Activated CD4-positive, alpha-beta memory T cell treated with anti-CD3 and anti-CD28 coated beads, Interleukin-2, amount 10 ng/mL, durations not matched to agents 7 days and 5 days (primary cell): ENCODE measurements around the gene VSIG1. TPM values are rescaled to one million over a fixed set of nuclear protein-coding genes. Genes with fewer than 3 reads are reported as not detected.

Experiments used
- CTCF ChIA-PET: fragments of 350-600 bp; sonication (Branson Sonifier 250); formaldehyde crosslinking; loops from one replicate; lab custom pipeline; 2021; ENCODE audit warnings: antibody characterized with exemption, inconsistent platforms; lab: Charles Lee
- POLR2A ChIA-PET: fragments of 350-600 bp; sonication (Branson Sonifier 250); formaldehyde crosslinking; loops from one replicate; lab custom pipeline; 2021; ENCODE audit warnings: antibody characterized with exemption; lab: Charles Lee
- DNase-seq: peaks from one replicate; pipeline ENCODE4 v3.0.0-alpha.2; 2020
- H3K27ac Mint-ChIP-seq: one replicate; pipeline ENCODE4 v1.8.0; 2021; ENCODE audit warnings: mild to moderate bottlenecking, mixed read lengths
- H3K27me3 Mint-ChIP-seq: one replicate; pipeline ENCODE4 v1.8.0; 2021; ENCODE audit warnings: mixed read lengths
- H3K36me3 Mint-ChIP-seq: one replicate; pipeline ENCODE4 v1.8.0; 2021; ENCODE audit warnings: low read depth, mixed read lengths
- H3K4me1 Mint-ChIP-seq: one replicate; pipeline ENCODE4 v1.8.0; 2021; ENCODE audit warnings: mixed read lengths
- H3K4me3 Mint-ChIP-seq: one replicate; pipeline ENCODE4 v1.8.0; 2021; ENCODE audit warnings: mild to moderate bottlenecking, mixed read lengths
- H3K9me3 Mint-ChIP-seq: one replicate; pipeline ENCODE4 v1.8.0; 2021; ENCODE audit warnings: mixed read lengths
- total RNA-seq, 2 experiments: library from RNA; stranded (reverse); gene quantifications; one replicate each; pipeline ENCODE4 v1.2.3, GENCODE V29; 2021

VSIG1 gene
- 1 to 10 TPM; 5.0 to 6.8 TPM for total RNA-seq

DNA sequence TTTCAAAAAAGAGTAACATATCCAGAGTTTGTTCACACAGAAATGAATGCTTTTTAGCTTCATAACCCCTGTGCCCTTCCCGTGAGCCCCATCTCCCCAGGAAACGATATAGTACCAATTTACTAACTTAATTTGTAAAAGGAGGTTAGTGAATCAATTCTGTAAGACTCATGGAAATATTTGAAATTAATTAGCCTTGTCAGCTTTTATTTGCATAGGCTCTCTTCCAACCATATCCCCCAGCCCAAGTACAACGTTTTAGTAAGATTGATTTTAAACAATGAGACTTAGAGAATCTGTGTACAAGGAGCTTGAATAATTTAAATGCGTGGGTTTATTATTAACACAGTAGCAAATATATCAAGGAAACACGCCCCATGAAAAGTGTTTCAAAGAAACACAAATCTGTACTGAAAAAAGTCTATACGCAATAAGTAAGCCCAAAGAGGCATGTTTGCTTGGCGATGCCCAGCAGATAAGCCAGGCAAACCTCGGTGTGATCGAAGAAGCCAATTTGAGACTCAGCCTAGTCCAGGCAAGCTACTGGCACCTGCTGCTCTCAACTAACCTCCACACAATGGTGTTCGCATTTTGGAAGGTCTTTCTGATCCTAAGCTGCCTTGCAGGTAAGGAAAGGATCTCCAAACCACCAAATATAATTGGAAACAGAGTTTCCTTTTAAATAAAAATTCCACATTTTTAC, at the start of gene VSIG1:
Gene VSIG1, plus strand, starts transcription at position 512 of the 703 bp plus-strand sequence. Its CDS starts 66 bp downstream, at position 578.
- Mint-ChIP-seq H3K9me3 (no peaks in the 10 kb centered on the region), H3K36me3 (no peaks in the 10 kb centered on the region), H3K27ac (no peak within 1 kb of the TSS), H3K4me1 (no peaks in the 10 kb centered on the region), H3K4me3 (no peak within 1 kb of the TSS), H3K27me3 (no peaks in the 10 kb centered on the region)
- DNase-seq: no peak
- ChIA-PET POLR2A (no interaction called here), CTCF (interaction anchor here (0.9 kb wide), 1 partner anchor 43 kb away, joined by 3 read pairs; no protein-coding TSS in a partner anchor)

DNA sequence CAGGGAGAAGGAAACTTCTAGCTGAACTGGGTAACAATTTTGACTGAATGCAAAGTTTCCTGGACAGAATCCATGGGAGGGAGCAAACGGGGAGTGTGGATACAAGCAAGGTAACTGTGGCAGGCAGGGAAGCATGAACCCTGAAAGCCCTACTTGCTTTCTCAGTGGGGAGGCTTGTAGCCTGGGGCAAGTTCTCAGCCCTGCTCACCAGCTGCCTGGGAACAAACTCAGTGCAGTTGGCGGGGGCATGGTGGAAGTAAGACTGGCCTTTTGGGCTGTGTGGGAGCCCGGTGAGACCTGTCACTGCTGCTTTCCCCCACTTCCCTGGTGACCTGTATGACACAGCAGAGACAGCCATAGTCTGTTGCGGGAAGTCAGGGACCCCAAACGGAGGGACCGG, 48.7 kb upstream of the VSIG1 start:
- POLR2A ChIA-PET: no interaction called here
- no peak overlapping the region for H3K4me3 Mint-ChIP-seq

DNA sequence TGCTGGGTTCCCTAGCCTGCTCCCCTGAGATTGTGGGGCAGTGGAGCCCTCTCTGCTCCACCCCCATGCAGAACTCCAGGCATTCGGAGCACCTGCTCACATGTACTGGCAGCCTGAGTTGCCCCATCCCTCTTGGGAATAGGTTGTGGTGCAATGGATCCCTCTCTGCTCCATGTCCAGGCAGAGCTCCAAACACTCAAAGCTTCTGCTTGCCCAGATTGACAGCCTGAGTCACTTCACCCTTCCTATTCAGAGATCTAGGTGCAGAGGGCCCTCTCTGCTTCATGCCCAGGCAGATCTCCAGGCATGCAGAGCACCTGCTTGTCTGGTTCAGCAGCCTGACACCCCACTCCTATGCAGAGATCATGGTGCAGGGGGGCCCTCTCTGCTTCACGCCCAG, 44.1 kb upstream of the VSIG1 start:
- no peaks in the 10 kb centered on the region for H3K4me1 Mint-ChIP-seq
- H3K9me3 Mint-ChIP-seq: no peaks in the 10 kb centered on the region
- CTCF ChIA-PET: no interaction called here
- no peak for DNase-seq
- no peaks in the 10 kb centered on the region for H3K36me3 Mint-ChIP-seq
- peaks cover 4% of the 10 kb centered on the region for H3K27me3 Mint-ChIP-seq
- H3K4me3 Mint-ChIP-seq: no peak overlapping the region
- POLR2A ChIA-PET: no interaction called here
- H3K27ac Mint-ChIP-seq: no peak overlapping the region

More for the DNA sequence above, 48.7 kb upstream of the VSIG1 start:
- Mint-ChIP-seq H3K27me3 (no peaks in the 10 kb centered on the region), H3K4me1 (no peaks in the 10 kb centered on the region), H3K36me3 (no peaks in the 10 kb centered on the region), H3K27ac (no peak overlapping the region), H3K9me3 (no peaks in the 10 kb centered on the region)
- CTCF ChIA-PET: no interaction called here
- no peak for DNase-seq

DNA sequence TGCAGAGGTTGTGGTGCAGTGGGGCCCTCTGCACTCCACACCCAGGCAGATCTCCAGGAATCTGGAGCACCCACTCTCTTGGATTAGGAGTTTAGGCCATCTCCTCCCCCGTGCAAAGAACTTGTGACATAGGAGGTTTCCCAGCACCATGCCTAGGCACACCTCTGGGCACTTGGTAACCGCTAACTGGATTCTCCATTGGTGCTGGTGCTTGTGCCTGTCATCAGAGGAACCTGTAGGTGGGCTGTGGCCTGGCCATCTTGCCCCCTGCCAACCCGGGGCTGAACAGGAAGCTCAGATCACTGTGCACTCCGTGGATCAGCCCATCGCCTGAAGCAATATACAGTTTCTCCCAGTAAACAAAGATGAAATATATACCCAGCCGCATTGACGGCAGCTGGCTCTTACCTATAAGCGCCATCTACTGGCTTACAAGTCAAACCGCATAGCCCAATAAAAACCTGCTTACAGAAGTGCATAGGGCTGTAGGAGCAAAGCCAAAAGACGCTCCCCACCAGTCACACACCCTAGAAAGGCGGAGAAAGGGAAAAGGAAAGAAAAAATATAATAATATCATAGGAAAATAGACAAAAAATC, 43.5 kb upstream of the VSIG1 start:
- Mint-ChIP-seq H3K9me3 (no peaks in the 10 kb centered on the region), H3K4me3 (no peak overlapping the region), H3K36me3 (no peaks in the 10 kb centered on the region), H3K27me3 (peaks cover 4% of the 10 kb centered on the region), H3K4me1 (no peaks in the 10 kb centered on the region), H3K27ac (no peak overlapping the region)
- CTCF ChIA-PET: interaction anchor here (0.9 kb wide), 1 partner anchor 44 kb away, joined by 3 read pairs; the partner anchor contains the start of gene VSIG1
- POLR2A ChIA-PET: no interaction called here
- DNase-seq: no peak

DNA sequence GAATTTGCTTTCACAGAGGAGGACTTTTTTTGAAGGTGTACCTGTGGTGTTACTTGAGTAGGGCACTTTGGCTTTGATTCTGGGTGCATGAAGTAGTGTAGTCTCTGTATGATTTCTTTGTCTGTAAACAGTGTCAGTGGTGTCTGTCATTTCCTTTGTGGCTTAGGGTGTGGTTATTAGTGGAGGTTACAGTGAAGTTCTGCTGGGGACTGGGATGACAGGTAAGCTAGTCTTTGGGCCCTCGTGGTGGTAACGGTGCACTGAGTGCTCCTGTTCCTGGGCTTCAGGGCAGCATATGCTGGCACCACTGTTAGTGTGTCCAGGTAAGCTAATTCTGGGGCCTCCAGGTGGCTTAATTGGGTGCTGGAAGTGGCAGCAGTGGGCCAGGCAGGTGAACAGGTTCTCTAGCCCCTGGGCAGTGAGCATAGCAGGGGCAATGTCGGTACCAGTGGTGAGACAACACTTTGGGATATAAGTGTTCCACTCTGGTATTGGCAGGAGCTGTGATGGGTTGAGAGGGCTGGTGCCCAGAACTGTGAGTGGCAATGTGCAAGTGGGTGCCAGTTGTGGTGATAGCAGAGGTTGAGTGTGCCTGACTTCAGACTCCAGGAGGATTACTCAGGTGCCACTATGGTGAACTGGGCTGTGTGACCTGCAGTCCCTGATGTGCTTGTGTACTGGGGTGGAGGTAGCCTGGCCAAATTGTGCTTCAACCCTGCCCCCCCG, 26.0 kb upstream of the VSIG1 start:
- H3K27ac Mint-ChIP-seq: peak overlapping the region; percentile 71
- ChIA-PET CTCF (no interaction called here), POLR2A (interaction anchor here (1.6 kb wide), 1 partner anchor 73 kb away, joined by 7 read pairs; the partner anchor contains the start of genes ATG4A and PSMD10)
- H3K27me3 Mint-ChIP-seq: peaks cover 2% of the 10 kb centered on the region
- H3K4me3 Mint-ChIP-seq: peak overlapping the region; percentile 48
- peaks cover 2% of the 10 kb centered on the region for H3K9me3 Mint-ChIP-seq
- peaks cover 48% of the 10 kb centered on the region for H3K4me1 Mint-ChIP-seq
- peak; percentile 50 for DNase-seq
- H3K36me3 Mint-ChIP-seq: peaks cover 3% of the 10 kb centered on the region

DNA sequence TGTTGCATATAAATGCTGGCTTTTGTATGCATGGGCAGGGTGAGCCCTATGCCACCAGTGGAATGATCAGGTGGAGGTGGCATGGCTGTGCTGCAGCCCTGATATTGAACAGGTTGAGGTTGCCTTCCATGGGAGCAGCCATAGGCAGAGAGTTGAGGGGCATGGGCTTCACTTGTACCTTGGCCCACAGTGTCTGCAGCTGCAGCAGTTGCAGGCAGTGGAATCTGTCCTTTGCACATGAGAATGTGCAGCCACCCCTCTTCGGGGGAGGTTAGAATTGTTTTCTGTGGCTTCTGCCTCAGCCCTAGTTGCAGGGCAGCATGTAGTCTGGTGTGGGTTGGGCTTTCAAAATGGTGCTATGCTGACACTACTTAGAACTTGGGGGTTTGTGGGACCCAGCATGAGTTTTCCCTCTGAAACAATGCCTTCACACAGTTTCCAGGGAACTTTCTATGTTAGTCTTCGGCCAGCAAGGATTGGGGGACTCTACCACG, 25.4 kb upstream of the VSIG1 start:
- ChIA-PET CTCF (interaction anchor here (1.2 to 1.3 kb wide), 2 partner anchors 120 to 365 kb away, joined by 3 read pairs; no protein-coding TSS in a partner anchor), POLR2A (interaction anchor here (1.6 kb wide), 1 partner anchor 72 kb away, joined by 7 read pairs; the partner anchor contains the start of genes ATG4A and PSMD10)
- Mint-ChIP-seq H3K36me3 (peaks cover 3% of the 10 kb centered on the region), H3K4me3 (peak overlapping the region; percentile 48), H3K9me3 (no peaks in the 10 kb centered on the region), H3K27me3 (no peaks in the 10 kb centered on the region), H3K27ac (peak overlapping the region; percentile 71), H3K4me1 (peaks cover 50% of the 10 kb centered on the region)
- no peak for DNase-seq

DNA sequence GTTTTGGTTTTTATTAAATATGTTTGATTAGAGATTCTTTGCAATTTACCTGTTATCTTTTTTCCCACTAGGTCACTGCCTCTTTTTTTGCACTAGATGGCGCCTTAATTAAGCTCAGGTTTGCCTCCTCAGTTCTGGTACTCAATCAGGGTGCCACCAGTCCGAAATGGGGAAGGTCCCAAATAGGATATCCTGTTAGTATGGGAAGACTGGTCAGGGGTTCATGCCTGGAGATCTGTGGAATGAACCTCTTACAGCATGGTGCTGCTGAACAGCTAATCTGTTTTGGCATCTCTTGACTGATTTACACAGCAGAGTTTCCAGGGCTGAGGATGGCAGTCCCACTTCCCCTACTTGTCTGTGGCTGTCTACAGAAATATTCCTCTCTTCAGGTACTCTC, 24.2 kb upstream of the VSIG1 start:
- Mint-ChIP-seq H3K4me3 (no peak overlapping the region), H3K9me3 (no peaks in the 10 kb centered on the region), H3K27ac (peak overlapping the region; percentile 16), H3K36me3 (peaks cover 3% of the 10 kb centered on the region), H3K4me1 (peaks cover 51% of the 10 kb centered on the region), H3K27me3 (no peaks in the 10 kb centered on the region)
- no peak for DNase-seq
- CTCF ChIA-PET: interaction anchor here (1.2 to 1.9 kb wide), 6 partner anchors 47 to 366 kb away, joined by 3 to 9 read pairs (median 4); partner anchors contain the start of gene PSMD10
- POLR2A ChIA-PET: interaction anchor here (1.1 kb wide), 1 partner anchor 393 kb away, joined by 3 read pairs; the partner anchor contains the start of gene PRPS1

DNA sequence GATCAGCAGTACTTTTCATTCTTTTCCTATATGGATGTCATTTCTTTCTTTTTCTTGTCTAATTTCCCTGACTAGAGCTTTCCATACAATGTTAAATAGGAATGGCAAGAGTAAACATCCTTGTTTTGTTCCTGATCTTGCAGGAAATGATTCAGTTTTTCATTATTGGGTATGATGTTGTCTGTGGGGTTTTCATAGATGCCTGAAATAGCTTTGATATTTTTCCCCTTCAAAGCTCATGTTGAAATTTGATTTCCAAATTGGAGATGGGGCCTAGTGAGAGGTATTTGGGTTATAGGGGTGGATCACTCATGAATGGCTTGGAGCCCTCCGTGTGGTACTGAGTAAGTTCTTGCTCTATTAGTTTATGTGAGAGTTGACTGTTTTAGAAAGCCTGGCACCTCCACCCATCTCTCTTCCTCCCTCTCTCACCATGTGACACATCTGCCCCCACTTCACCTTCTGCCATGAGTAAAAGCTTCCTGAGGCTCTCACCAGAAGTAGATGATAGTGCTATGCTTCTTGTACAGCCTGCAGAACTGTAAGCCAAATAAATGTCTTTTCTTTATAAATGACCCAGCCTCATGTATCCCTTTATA, 22.3 kb upstream of the VSIG1 start:
- DNase-seq: no peak
- Mint-ChIP-seq H3K4me3 (no peak overlapping the region), H3K27ac (no peak overlapping the region), H3K4me1 (peaks cover 51% of the 10 kb centered on the region), H3K36me3 (peaks cover 3% of the 10 kb centered on the region), H3K9me3 (no peaks in the 10 kb centered on the region), H3K27me3 (no peaks in the 10 kb centered on the region)
- CTCF ChIA-PET: interaction anchor here (0.9 to 1.0 kb wide), 2 partner anchors 48 to 51 kb away, joined by 3 to 5 read pairs; no protein-coding TSS in a partner anchor
- POLR2A ChIA-PET: interaction anchor here (0.8 to 1.5 kb wide), 2 partner anchors 68 to 197 kb away, joined by 3 to 4 read pairs; partner anchors contain the start of genes MID2 and PSMD10

DNA sequence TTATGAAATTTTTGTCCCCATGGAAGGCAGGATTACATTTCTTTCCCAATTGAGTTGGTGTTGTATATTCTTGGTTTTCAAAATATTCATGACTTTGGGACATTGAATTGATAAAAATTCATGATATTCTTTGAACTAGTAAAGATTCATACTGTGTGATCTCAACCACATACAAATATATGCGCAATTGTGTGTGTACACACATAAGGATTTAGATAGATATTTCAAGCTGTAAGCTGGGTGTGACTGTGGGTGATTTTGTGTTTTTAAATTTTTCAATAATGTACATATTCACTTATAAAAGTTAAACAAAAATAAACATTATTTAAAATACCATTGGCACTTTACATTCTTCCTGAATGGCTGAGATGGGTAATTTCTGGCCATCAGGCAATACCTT, 19.5 kb upstream of the VSIG1 start:
- ChIA-PET POLR2A (no interaction called here), CTCF (no interaction called here)
- Mint-ChIP-seq H3K4me3 (no peak overlapping the region), H3K27me3 (no peaks in the 10 kb centered on the region), H3K9me3 (no peaks in the 10 kb centered on the region), H3K27ac (no peak overlapping the region), H3K36me3 (peaks cover 3% of the 10 kb centered on the region), H3K4me1 (peaks cover 26% of the 10 kb centered on the region)
- DNase-seq: no peak

DNA sequence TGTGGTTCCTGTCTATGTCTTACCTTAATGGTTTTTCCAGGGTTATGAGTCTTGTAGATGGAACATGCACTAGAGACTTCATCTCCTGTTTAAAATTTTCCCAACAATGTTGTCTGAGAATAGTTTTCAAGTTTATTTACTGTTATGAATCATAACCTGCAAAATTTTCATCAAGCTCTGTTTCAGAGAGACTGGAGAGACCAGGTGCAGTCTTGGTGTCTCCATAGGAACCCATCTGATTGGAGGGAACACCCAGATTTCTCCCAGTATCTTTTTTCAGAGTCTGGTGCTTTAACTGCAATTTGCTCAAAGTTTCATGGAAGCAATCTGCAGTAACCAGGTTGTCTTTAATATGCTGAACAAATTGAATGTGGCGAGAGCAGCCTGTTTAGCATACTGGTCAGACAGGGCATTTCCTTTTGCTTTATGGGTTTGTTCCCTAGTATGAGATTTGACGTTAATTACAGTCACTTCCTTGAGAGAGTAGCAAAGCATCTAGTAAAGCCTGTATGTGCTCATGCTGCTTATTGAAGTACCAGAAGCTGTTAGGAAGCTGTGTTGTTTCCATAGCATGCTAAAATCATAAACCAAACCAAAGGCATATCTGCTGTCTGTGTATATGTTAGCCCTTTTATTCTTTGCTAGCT, 18.8 kb upstream of the VSIG1 start:
- ChIA-PET CTCF (no interaction called here), POLR2A (no interaction called here)
- Mint-ChIP-seq H3K4me1 (peaks cover 19% of the 10 kb centered on the region), H3K36me3 (peaks cover 3% of the 10 kb centered on the region), H3K4me3 (no peak overlapping the region), H3K9me3 (no peaks in the 10 kb centered on the region), H3K27ac (no peak overlapping the region), H3K27me3 (no peaks in the 10 kb centered on the region)
- no peak for DNase-seq

DNA sequence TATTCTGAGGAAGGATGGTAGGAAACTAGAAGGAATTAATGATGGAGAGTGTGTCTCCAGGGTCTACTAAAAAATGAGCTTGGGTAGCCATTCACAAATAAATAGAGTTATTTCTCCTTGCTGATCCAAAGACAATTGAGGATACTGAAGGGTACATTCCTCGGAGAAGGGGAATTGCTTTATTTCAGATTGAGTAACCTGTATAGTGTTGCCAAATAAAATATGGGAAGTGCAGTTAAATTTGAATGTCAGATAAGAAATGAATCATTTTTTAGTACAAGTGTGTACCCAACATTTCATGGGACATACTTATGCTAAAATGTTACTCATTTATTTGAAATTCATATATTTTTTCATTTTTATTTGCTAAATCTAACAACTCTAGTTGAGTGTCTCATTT, 16.0 kb upstream of the VSIG1 start:
- H3K9me3 Mint-ChIP-seq: no peaks in the 10 kb centered on the region
- H3K4me3 Mint-ChIP-seq: no peak overlapping the region
- peaks cover 5% of the 10 kb centered on the region for H3K4me1 Mint-ChIP-seq
- no peaks in the 10 kb centered on the region for H3K36me3 Mint-ChIP-seq
- H3K27me3 Mint-ChIP-seq: no peaks in the 10 kb centered on the region
- H3K27ac Mint-ChIP-seq: no peak overlapping the region
- ChIA-PET POLR2A (no interaction called here), CTCF (no interaction called here)
- DNase-seq: no peak
